GM23338 (cell line): ENCODE results near the gene BTLA. TPM values are rescaled to one million over a fixed set of nuclear protein-coding genes. Genes with fewer than 3 reads are reported as not detected.

Experiments
- ATAC-seq: fragments of 200-7000 bp; cut with Tn5 transposase; 3 replicates; pipeline ENCODE4 v1.9.1; 2020
- DNase-seq: peaks from one replicate; pipeline ENCODE4 v3.0.0-alpha.2; 2015; ENCODE audit warnings: low spot score
- H2AFZ ChIP-seq: fragments of 200-600 bp; sonication (generic); 2 replicates; pipeline ENCODE4 v1.8.0; 2016; ENCODE audit warnings: antibody characterized with exemption, mild to moderate bottlenecking, moderate library complexity
- H3F3A ChIP-seq: fragments of 200-600 bp; sonication (generic); replicated peaks from 2 replicates; pipeline ENCODE4 v1.8.0; 2017; ENCODE audit warnings: antibody characterized with exemption, mixed run types, low read depth
- H3K27ac ChIP-seq: fragments of 200-600 bp; sonication (generic); 2 replicates; pipeline ENCODE4 v1.6.1; 2016; ENCODE audit warnings: low read depth
- H3K27me3 ChIP-seq: fragments of 200-600 bp; sonication (generic); 2 replicates; pipeline ENCODE4 v1.8.0; 2016; ENCODE audit warnings: mild to moderate bottlenecking, mixed run types, moderate library complexity; ENCODE audit not compliant: insufficient read depth
- H3K36me3 ChIP-seq: fragments of 200-600 bp; sonication (generic); 2 replicates; pipeline ENCODE4 v1.8.0; 2016; ENCODE audit warnings: mild to moderate bottlenecking; ENCODE audit not compliant: insufficient read depth
- H3K4me1 ChIP-seq: fragments of 200-600 bp; sonication (generic); 2 replicates; pipeline ENCODE4 v1.8.0; 2016; ENCODE audit warnings: mild to moderate bottlenecking, moderate library complexity; ENCODE audit not compliant: insufficient read depth
- H3K4me2 ChIP-seq: fragments of 200-600 bp; sonication (generic); 2 replicates; pipeline ENCODE4 v1.7.1; 2017; ENCODE audit warnings: mixed run types
- H3K4me3 ChIP-seq: fragments of 200-600 bp; sonication (generic); 2 replicates; pipeline ENCODE4 v1.6.1; 2016; ENCODE audit warnings: mixed run types
- H3K79me2 ChIP-seq: fragments of 200-600 bp; sonication (generic); replicated peaks from 2 replicates; pipeline ENCODE4 v1.8.0; 2017; ENCODE audit warnings: mild to moderate bottlenecking; ENCODE audit not compliant: insufficient read depth
- H3K9me2 ChIP-seq: fragments of 200-600 bp; sonication (generic); 2 replicates; pipeline ENCODE4 v1.8.0; 2017; ENCODE audit not compliant: insufficient read depth
- H4K20me1 ChIP-seq: fragments of 200-600 bp; sonication (generic); replicated peaks from 2 replicates; pipeline ENCODE4 v1.8.0; 2017; ENCODE audit warnings: mild to moderate bottlenecking; ENCODE audit not compliant: insufficient read depth
- H3K27ac Mint-ChIP-seq: 2 replicates; pipeline ENCODE4 v1.8.0; 2020; ENCODE audit warnings: inconsistent platforms, mild to moderate bottlenecking, moderate library complexity, mixed read lengths
- H3K27me3 Mint-ChIP-seq: 3 replicates; pipeline ENCODE4 v1.8.0; 2022; ENCODE audit warnings: low read depth, mild to moderate bottlenecking, moderate library complexity, mixed read lengths, inconsistent platforms; ENCODE audit not compliant: insufficient read depth, poor library complexity
- H3K36me3 Mint-ChIP-seq: 3 replicates; pipeline ENCODE4 v1.8.0; 2021; ENCODE audit warnings: low read depth, mild to moderate bottlenecking, inconsistent platforms, moderate library complexity, mixed read lengths
- H3K4me1 Mint-ChIP-seq: 3 replicates; pipeline ENCODE4 v1.8.0; 2020; ENCODE audit warnings: mild to moderate bottlenecking, inconsistent platforms, mixed read lengths
- H3K4me3 Mint-ChIP-seq: 3 replicates; pipeline ENCODE4 v1.8.0; 2021; ENCODE audit warnings: moderate library complexity, mild to moderate bottlenecking, inconsistent platforms, mixed read lengths
- H3K9me3 Mint-ChIP-seq: 3 replicates; pipeline ENCODE4 v1.8.0; 2020; ENCODE audit warnings: moderate library complexity, mild to moderate bottlenecking, inconsistent platforms, mixed read lengths
- CREB1 ChIP-seq: fragments of 250-450 bp; sonication (Bioruptor Pico); IDR thresholded peaks from 2 replicates; pipeline ENCODE4 v1.5.0; 2020; ENCODE audit warnings: low read depth, mild to moderate bottlenecking, moderate library complexity
- EZH2 ChIP-seq: fragments of 200-600 bp; sonication (generic); IDR thresholded peaks from one replicate; pipeline ENCODE4 v1.8.0; 2017; ENCODE audit warnings: antibody characterized with exemption, mild to moderate bottlenecking, low read depth; ENCODE audit not compliant: unreplicated experiment
- EZH2phosphoT487 ChIP-seq: fragments of 200-600 bp; sonication (generic); IDR thresholded peaks from one replicate; pipeline ENCODE4 v1.8.1; 2018; ENCODE audit warnings: antibody characterized with exemption; ENCODE audit not compliant: unreplicated experiment
- JUNB ChIP-seq: IDR thresholded peaks from one replicate; pipeline ENCODE4 v1.6.1; 2016; ENCODE audit warnings: antibody characterized with exemption; ENCODE audit not compliant: unreplicated experiment
- NANOG ChIP-seq: IDR thresholded peaks from 2 replicates; pipeline ENCODE4 v1.6.1; 2016; ENCODE audit warnings: antibody characterized with exemption, borderline replicate concordance
- POLR2AphosphoS5 ChIP-seq: IDR thresholded peaks from 2 replicates; pipeline ENCODE4 v1.6.1; 2016; ENCODE audit warnings: antibody characterized with exemption, low read depth
- STAT1 ChIP-seq: IDR thresholded peaks from one replicate; pipeline ENCODE4 v1.6.1; 2016; ENCODE audit warnings: antibody characterized with exemption; ENCODE audit not compliant: unreplicated experiment
- ZNF114 ChIP-seq: fragments of 250-450 bp; sonication (Bioruptor Pico); IDR thresholded peaks from 2 replicates; pipeline ENCODE4 v1.5.0; 2020; ENCODE audit warnings: mild to moderate bottlenecking, moderate library complexity
- ZNF331 ChIP-seq: fragments of 250-450 bp; sonication (Bioruptor Pico); IDR thresholded peaks from 2 replicates; pipeline ENCODE4 v1.5.0; 2020; ENCODE audit warnings: low read depth, mild to moderate bottlenecking, moderate library complexity
- polyA plus RNA-seq: library from polyadenylated mRNA; unstranded; fragments of >200 nt; fragmentation: Nextera tagmentation; extraction: Ambion mirVana; gene quantifications from 2 replicates; pipeline ENCODE4 v1.2.1, GENCODE V29; 2016
- total RNA-seq: library from RNA; depleted of rRNA; stranded (reverse); fragments of >200 nt; shearing (Covaris generic); gene quantifications from 2 replicates; pipeline ENCODE4 v1.2.3, GENCODE V29; 2014
- TF ChIP-seq, protein P1 (sequence below), 2 experiments: fragments of 200-600 bp in 1 of 2; sonication (generic) in 1 of 2; conservative IDR thresholded peaks; 2 replicates each; pipeline versions ENCODE4 v1.5.1 to v1.6.1; 2016 to 2017; ENCODE audit warnings: antibody characterized with exemption in 2 of 2, low read depth in 2 of 2, mild to moderate bottlenecking in 2 of 2, moderate library complexity in 1 of 2
- TF ChIP-seq, protein P2 (sequence below): fragments of 250-450 bp; sonication (Bioruptor Pico); IDR thresholded peaks from 2 replicates; pipeline ENCODE4 v1.5.0; 2020; ENCODE audit warnings: mild to moderate bottlenecking, moderate library complexity
- TF ChIP-seq, protein P3 (sequence below): IDR thresholded peaks from one replicate; pipeline ENCODE4 v1.6.1; 2018; ENCODE audit warnings: antibody characterized with exemption; ENCODE audit not compliant: unreplicated experiment
- TF ChIP-seq, protein P4 (sequence below): IDR thresholded peaks from 2 replicates; pipeline ENCODE4 v1.6.1; 2016; ENCODE audit warnings: antibody characterized with exemption

BTLA gene
- total and polyA plus RNA-seq, 2 experiments from 2014 or later: 0.44 TPM; not detected in 1

DNA sequence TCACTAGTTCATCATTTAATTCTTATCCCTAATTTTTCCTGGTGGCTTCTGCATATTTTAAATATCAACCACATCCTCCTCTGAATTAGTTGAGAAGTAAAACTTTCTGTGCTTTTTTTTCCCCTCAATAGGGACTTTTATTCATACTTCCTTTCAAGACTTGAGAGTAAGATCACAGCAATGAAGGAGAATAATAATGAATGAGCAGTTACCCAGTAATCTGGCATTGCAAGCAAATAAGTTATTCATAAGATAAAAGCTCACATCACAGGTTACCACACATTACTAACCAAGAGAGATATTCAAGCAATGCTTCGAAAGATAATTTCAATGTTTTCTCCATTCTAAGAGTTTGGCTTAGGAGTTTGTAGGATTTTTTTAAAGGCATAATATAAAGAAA is 50.3 kb downstream of the BTLA start:
- H3K27ac ChIP-seq: no peak overlapping the region
- H3K4me3 ChIP-seq: no peak overlapping the region
- H2AFZ ChIP-seq: no peak overlapping the region
- H3K27me3 ChIP-seq: no peaks in the 10 kb centered on the region
- H3K27ac Mint-ChIP-seq: no peak overlapping the region
- no peaks in the 10 kb centered on the region for H3K9me2 ChIP-seq
- no peak for ATAC-seq
- no peaks in the 10 kb centered on the region for H3K27me3 Mint-ChIP-seq
- H3K79me2 ChIP-seq: no peaks in the 10 kb centered on the region
- TF ChIP-seq CREB1 (CRISPR knock-in tag) (no peak), ZNF331 (CRISPR knock-in tag) (no peak), POLR2AphosphoS5 (no peak), EZH2phosphoT487 (no peak), STAT1 (no peak), ZNF114 (no peak), NANOG (no peak), JUNB (no peak), EZH2 (no peak)
- TF ChIP-seq, protein P1, sequence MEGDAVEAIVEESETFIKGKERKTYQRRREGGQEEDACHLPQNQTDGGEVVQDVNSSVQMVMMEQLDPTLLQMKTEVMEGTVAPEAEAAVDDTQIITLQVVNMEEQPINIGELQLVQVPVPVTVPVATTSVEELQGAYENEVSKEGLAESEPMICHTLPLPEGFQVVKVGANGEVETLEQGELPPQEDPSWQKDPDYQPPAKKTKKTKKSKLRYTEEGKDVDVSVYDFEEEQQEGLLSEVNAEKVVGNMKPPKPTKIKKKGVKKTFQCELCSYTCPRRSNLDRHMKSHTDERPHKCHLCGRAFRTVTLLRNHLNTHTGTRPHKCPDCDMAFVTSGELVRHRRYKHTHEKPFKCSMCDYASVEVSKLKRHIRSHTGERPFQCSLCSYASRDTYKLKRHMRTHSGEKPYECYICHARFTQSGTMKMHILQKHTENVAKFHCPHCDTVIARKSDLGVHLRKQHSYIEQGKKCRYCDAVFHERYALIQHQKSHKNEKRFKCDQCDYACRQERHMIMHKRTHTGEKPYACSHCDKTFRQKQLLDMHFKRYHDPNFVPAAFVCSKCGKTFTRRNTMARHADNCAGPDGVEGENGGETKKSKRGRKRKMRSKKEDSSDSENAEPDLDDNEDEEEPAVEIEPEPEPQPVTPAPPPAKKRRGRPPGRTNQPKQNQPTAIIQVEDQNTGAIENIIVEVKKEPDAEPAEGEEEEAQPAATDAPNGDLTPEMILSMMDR (conservative IDR thresholded peaks at IDR 0.05; ENCODE audit: low read depth in 2 of 2): no peak
- TF ChIP-seq, protein P2, sequence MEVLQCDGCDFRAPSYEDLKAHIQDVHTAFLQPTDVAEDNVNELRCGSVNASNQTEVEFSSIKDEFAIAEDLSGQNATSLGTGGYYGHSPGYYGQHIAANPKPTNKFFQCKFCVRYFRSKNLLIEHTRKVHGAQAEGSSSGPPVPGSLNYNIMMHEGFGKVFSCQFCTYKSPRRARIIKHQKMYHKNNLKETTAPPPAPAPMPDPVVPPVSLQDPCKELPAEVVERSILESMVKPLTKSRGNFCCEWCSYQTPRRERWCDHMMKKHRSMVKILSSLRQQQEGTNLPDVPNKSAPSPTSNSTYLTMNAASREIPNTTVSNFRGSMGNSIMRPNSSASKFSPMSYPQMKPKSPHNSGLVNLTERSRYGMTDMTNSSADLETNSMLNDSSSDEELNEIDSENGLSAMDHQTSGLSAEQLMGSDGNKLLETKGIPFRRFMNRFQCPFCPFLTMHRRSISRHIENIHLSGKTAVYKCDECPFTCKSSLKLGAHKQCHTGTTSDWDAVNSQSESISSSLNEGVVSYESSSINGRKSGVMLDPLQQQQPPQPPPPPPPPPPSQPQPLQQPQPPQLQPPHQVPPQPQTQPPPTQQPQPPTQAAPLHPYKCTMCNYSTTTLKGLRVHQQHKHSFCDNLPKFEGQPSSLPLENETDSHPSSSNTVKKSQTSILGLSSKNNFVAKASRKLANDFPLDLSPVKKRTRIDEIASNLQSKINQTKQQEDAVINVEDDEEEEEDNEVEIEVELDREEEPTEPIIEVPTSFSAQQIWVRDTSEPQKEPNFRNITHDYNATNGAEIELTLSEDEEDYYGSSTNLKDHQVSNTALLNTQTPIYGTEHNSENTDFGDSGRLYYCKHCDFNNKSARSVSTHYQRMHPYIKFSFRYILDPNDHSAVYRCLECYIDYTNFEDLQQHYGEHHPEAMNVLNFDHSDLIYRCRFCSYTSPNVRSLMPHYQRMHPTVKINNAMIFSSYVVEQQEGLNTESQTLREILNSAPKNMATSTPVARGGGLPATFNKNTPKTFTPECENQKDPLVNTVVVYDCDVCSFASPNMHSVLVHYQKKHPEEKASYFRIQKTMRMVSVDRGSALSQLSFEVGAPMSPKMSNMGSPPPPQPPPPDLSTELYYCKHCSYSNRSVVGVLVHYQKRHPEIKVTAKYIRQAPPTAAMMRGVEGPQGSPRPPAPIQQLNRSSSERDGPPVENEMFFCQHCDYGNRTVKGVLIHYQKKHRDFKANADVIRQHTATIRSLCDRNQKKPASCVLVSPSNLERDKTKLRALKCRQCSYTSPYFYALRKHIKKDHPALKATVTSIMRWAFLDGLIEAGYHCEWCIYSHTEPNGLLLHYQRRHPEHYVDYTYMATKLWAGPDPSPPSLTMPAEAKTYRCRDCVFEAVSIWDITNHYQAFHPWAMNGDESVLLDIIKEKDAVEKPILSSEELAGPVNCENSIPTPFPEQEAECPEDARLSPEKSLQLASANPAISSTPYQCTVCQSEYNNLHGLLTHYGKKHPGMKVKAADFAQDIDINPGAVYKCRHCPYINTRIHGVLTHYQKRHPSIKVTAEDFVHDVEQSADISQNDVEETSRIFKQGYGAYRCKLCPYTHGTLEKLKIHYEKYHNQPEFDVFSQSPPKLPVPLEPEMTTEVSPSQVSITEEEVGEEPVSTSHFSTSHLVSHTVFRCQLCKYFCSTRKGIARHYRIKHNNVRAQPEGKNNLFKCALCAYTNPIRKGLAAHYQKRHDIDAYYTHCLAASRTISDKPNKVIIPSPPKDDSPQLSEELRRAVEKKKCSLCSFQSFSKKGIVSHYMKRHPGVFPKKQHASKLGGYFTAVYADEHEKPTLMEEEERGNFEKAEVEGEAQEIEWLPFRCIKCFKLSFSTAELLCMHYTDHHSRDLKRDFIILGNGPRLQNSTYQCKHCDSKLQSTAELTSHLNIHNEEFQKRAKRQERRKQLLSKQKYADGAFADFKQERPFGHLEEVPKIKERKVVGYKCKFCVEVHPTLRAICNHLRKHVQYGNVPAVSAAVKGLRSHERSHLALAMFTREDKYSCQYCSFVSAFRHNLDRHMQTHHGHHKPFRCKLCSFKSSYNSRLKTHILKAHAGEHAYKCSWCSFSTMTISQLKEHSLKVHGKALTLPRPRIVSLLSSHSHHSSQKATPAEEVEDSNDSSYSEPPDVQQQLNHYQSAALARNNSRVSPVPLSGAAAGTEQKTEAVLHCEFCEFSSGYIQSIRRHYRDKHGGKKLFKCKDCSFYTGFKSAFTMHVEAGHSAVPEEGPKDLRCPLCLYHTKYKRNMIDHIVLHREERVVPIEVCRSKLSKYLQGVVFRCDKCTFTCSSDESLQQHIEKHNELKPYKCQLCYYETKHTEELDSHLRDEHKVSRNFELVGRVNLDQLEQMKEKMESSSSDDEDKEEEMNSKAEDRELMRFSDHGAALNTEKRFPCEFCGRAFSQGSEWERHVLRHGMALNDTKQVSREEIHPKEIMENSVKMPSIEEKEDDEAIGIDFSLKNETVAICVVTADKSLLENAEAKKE (CRISPR knock-in tag): no peak
- TF ChIP-seq, protein P3, sequence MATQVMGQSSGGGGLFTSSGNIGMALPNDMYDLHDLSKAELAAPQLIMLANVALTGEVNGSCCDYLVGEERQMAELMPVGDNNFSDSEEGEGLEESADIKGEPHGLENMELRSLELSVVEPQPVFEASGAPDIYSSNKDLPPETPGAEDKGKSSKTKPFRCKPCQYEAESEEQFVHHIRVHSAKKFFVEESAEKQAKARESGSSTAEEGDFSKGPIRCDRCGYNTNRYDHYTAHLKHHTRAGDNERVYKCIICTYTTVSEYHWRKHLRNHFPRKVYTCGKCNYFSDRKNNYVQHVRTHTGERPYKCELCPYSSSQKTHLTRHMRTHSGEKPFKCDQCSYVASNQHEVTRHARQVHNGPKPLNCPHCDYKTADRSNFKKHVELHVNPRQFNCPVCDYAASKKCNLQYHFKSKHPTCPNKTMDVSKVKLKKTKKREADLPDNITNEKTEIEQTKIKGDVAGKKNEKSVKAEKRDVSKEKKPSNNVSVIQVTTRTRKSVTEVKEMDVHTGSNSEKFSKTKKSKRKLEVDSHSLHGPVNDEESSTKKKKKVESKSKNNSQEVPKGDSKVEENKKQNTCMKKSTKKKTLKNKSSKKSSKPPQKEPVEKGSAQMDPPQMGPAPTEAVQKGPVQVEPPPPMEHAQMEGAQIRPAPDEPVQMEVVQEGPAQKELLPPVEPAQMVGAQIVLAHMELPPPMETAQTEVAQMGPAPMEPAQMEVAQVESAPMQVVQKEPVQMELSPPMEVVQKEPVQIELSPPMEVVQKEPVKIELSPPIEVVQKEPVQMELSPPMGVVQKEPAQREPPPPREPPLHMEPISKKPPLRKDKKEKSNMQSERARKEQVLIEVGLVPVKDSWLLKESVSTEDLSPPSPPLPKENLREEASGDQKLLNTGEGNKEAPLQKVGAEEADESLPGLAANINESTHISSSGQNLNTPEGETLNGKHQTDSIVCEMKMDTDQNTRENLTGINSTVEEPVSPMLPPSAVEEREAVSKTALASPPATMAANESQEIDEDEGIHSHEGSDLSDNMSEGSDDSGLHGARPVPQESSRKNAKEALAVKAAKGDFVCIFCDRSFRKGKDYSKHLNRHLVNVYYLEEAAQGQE: no peak
- TF ChIP-seq, protein P4, sequence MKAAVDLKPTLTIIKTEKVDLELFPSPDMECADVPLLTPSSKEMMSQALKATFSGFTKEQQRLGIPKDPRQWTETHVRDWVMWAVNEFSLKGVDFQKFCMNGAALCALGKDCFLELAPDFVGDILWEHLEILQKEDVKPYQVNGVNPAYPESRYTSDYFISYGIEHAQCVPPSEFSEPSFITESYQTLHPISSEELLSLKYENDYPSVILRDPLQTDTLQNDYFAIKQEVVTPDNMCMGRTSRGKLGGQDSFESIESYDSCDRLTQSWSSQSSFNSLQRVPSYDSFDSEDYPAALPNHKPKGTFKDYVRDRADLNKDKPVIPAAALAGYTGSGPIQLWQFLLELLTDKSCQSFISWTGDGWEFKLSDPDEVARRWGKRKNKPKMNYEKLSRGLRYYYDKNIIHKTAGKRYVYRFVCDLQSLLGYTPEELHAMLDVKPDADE: no peak
- H3K36me3 Mint-ChIP-seq: no peaks in the 10 kb centered on the region; the same call in 2 of the 3 replicates
- peaks cover 6% of the 10 kb centered on the region; the same call in 2 of the 3 replicates for H3K4me1 Mint-ChIP-seq
- H3K36me3 ChIP-seq: no peaks in the 10 kb centered on the region
- peaks cover 2% of the 10 kb centered on the region; the same call in 1 of the 3 replicates for H3K9me3 Mint-ChIP-seq
- H4K20me1 ChIP-seq: no peaks in the 10 kb centered on the region
- H3K4me1 ChIP-seq: no peaks in the 10 kb centered on the region
- no peak overlapping the region for H3K4me2 ChIP-seq
- H3K4me3 Mint-ChIP-seq: no peak overlapping the region
- H3F3A ChIP-seq: no peaks in the 10 kb centered on the region; the same call in 1 of the 2 replicates
- DNase-seq: no peak
